GM18508 (cell line): ENCODE results near the gene LACTB.

Experiments used
- ATAC-seq: cut with Tn5 transposase; IDR thresholded peaks from one replicate; pipeline ENCODE4 v1.9.1; 2021; ENCODE audit warnings: moderate number of reproducible peaks; ENCODE audit not compliant: insufficient read depth, unreplicated experiment

Gene LACTB

DNA sequence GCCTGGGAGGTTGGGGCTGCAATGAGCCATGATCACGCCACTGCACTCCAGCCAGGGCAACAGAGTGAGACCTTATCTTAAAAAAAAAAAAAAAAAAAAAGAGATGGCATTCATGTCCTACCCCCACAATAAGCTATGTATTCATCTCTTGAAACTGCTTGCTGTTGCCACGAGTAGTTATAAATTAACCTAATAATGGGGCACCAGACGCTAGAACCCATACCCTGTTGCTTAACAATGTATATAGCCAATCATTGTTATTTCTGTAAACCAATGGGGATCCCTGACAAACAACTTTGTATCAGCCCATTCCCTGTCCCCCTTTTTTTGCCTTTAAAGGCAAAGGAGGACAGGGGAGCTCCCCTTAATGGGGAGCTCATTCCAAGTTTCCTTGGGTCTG is 2.8 kb upstream of the LACTB start:
- ATAC-seq: no peak

- peak; percentile 51 for ATAC-seq
Measured at GRCh38 chr15:63122002-63122875, 578 bp downstream of the LACTB start.

GRCh38 chr15:63124506-63124905 is 2.8 kb downstream of the LACTB start:
- no peak for ATAC-seq

- ATAC-seq: no peak
Measured at GRCh38 chr15:63126726-63127125, 5.1 kb downstream of the LACTB start.

DNA sequence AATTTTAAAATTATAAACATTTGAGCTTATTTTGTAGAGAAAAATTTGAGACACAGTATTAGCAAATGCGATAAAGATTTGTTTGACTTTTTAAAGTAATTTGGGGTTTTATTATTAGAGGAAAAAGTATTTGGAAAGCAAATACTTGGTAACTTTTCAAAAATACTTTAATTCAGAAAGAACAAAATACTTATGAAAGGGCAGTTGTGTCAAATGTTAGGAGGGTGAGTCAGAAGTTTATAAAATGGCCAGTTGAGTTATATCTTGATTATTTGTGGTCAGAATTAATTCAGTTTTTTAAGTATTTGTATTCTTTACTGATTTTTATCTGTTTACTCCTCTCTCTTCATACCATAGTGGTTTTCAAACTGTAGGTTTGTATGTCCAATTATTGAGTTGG is 12.1 kb downstream of the LACTB start:
- no peak for ATAC-seq

GRCh38 chr15:63134245-63134985 is 12.8 kb downstream of the LACTB start:
- ATAC-seq: no peak

DNA sequence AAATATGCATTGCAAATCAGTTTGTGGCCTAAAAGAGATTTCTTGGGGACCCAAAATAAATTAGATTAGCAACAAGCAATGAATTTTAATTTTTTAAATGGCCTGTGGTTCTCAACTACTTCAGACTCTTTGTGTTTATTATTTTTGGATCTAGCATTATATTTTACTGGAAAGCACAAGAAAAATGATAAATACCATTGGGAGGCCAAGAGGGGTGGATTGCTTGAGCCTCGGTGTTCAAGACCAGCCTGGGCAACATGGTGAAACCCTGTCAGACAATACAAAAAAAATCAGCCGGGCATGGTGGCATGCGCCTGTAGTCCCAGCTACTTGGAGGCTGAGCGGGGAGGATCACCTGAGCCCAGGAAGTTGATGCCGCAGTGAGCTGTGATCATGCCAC is 13.6 kb downstream of the LACTB start:
- no peak for ATAC-seq

- ATAC-seq: no peak
Measured at GRCh38 chr15:63135804-63136203, 14.1 kb downstream of the LACTB start.

- no peak for ATAC-seq
Measured at GRCh38 chr15:63136742-63137141, 15.1 kb downstream of the LACTB start.

GRCh38 chr15:63140936-63141335 is 19.3 kb downstream of the LACTB start:
- no peak for ATAC-seq

DNA sequence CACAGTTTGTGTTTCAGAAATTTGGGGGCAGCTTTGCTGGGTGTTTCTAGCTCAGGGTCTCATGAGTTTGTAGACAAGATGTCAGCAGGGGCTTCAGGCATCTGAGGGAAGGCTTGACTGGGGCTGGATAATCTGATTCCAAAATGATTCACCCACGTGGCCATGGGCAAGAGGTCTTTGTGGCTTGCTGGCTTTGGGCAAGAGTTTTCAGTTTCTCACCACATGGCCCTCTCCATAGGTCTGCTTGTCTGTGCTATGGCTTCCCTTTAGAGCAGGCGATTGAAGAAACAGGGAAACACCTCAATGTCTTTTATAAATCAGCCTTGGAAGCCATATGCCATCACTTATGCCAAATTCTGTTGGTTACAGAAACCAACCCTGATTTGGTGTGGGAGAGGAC is 23.8 kb downstream of the LACTB start:
- ATAC-seq: no peak

DNA sequence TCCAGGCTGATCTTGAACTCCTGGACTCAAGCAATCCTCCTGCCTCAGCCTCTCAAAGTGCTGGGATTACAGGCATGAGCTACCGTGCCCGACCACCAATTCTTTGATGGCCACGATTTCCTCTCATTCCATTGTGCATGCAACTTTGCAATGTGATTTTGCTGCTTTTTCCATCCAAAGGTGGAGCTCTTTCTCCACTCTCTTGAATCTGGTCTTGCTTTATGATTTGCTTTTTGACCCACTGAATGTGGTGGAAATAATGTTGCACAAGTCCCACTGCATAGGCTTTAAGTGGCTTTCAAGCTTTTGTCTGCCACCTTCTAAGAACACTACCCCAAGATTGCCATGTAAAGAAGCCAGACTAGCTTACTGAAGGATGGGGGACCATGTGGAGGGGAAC is 25.0 kb downstream of the LACTB start:
- ATAC-seq: no peak

GRCh38 chr15:63151665-63152064 is 30.0 kb downstream of the LACTB start:
- no peak for ATAC-seq

- no peak for ATAC-seq
Measured at GRCh38 chr15:63155486-63155885, 33.8 kb downstream of the LACTB start.

DNA sequence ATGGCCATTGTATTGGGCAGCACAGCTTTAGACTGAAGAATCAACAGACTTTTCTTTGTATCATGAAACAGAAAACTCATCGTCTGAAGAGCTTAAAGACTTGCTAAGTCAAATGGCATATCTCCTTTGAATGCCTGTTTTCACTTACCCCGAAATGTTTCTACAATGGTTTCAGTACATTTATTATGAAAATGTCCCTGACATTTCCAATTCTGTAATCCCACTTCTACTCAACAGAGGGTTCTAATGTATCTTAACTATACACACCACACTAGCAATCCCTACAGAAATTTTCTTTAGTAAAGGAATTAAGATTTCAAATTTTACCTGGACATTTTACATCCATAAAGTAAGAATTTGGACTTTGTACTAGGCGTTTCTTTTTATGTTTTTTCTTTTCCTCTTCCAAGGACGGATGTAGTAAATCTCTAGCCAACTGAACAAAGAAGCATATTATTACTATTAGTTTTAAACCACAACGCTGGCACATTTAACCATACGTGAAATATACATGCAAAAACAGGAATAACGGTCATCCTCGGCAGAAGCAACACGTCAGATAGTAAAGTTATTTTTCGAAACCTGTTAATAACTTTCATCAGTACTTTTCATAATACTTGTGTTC is 34.5 kb downstream of the LACTB start:
- no peak for ATAC-seq

- ATAC-seq: no peak
Measured at GRCh38 chr15:63156755-63157117, 35.1 kb downstream of the LACTB start.

- peak; percentile 81 for ATAC-seq
Measured at GRCh38 chr15:63157118-63157843, 35.6 kb downstream of the LACTB start, which contains the start of gene RPS27L. TSS of gene RPS27L (minus strand) at chr15:63157477. CDS start at chr15:63157405, 72 bp downstream.

- no peak for ATAC-seq
Measured at GRCh38 chr15:63157891-63158431, 36.3 kb downstream of the LACTB start.

DNA sequence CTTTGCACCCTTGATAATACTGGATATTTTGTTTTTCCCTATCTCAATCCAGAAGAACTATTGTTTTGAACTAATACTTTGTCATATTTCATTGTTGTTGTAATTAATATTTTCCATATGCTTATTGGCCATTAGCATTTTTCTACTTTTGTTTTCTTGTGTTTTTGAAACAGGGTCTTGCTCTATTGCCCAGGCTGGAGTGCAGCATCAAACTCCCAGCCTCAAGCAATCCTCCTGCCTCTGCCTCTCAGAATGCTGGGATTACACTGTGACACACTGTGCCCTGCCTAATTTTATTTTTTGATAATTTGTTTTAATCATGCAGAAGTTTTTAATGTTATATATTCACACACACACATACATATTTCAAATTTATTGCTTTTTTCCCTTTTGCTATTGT is 39.0 kb downstream of the LACTB start:
- ATAC-seq: no peak

GRCh38 chr15:63163217-63163616 is 41.6 kb downstream of the LACTB start:
- no peak for ATAC-seq
